GM19372 (cell line): ENCODE results near the gene ERC2.

Experiments used
- ATAC-seq: cut with Tn5 transposase; IDR thresholded peaks from one replicate; pipeline ENCODE4 v1.9.1; 2021; ENCODE audit warnings: mild to moderate bottlenecking, low read depth, moderate library complexity; ENCODE audit not compliant: unreplicated experiment

ERC2 gene

GRCh38 chr3:56133423-56133822, 334.8 kb downstream of the ERC2 start:
- no peak for ATAC-seq

GRCh38 chr3:56132762-56133161, 335.5 kb downstream of the ERC2 start:
- ATAC-seq = no peak

GRCh38 chr3:56131974-56132590, 336.2 kb downstream of the ERC2 start:
- ATAC-seq = no peak

- ATAC-seq = no peak
Measured at GRCh38 chr3:56130036-56130435, 338.2 kb downstream of the ERC2 start.

- ATAC-seq = no peak
Measured at GRCh38 chr3:56126632-56127031, 341.6 kb downstream of the ERC2 start.

- ATAC-seq = no peak
Measured at GRCh38 chr3:56125358-56126005, 342.8 kb downstream of the ERC2 start.

- no peak for ATAC-seq
Measured at GRCh38 chr3:56124546-56124945, 343.7 kb downstream of the ERC2 start.

- no peak for ATAC-seq
Measured at GRCh38 chr3:56123487-56123886, 344.8 kb downstream of the ERC2 start.

- ATAC-seq = no peak
Measured at GRCh38 chr3:56122911-56123310, 345.4 kb downstream of the ERC2 start.

GRCh38 chr3:56121716-56122115, 346.6 kb downstream of the ERC2 start:
- no peak for ATAC-seq

GRCh38 chr3:56119575-56120349, 348.5 kb downstream of the ERC2 start:
- ATAC-seq = no peak

GRCh38 chr3:56118968-56119367, 349.3 kb downstream of the ERC2 start:
- ATAC-seq = no peak

- no peak for ATAC-seq
Measured at GRCh38 chr3:56115698-56116097, 352.6 kb downstream of the ERC2 start.

- ATAC-seq = no peak
Measured at GRCh38 chr3:56115199-56115598, 353.1 kb downstream of the ERC2 start.

GRCh38 chr3:56113908-56114307, 354.4 kb downstream of the ERC2 start:
- no peak for ATAC-seq

- no peak for ATAC-seq
Measured at GRCh38 chr3:56113231-56113630, 355.0 kb downstream of the ERC2 start.

GRCh38 chr3:56111606-56112304, 356.5 kb downstream of the ERC2 start:
- ATAC-seq = no peak

GRCh38 chr3:56110886-56111285, 357.4 kb downstream of the ERC2 start:
- ATAC-seq = no peak

GRCh38 chr3:56107157-56107556, 361.1 kb downstream of the ERC2 start:
- ATAC-seq = no peak

- no peak for ATAC-seq
Measured at GRCh38 chr3:56102032-56102431, 366.2 kb downstream of the ERC2 start.

- ATAC-seq = no peak
Measured at GRCh38 chr3:56101576-56101975, 366.7 kb downstream of the ERC2 start.
